Sigmoid colon (tissue), 4 donors: ENCODE results near the gene TMC2.

Source experiments
- CTCF ChIP-seq, 4 experiments: fragments of 450-650 bp in 3 of 4; fragments of 200-600 bp in 1 of 4; IDR thresholded peaks; one replicate each; pipeline ENCODE4 v1.5.1; 2016 to 2019; ENCODE audit warnings: antibody characterized with exemption in 4 of 4, mild to moderate bottlenecking in 3 of 4, moderate library complexity in 2 of 4
- POLR2A ChIP-seq, 2 donors: fragments of 450-650 bp; IDR thresholded peaks; one replicate each; pipeline ENCODE4 v1.6.1; 2016; ENCODE audit warnings: antibody characterized with exemption in 2 of 2, mild to moderate bottlenecking in 2 of 2, moderate library complexity in 2 of 2
- POLR2AphosphoS5 ChIP-seq, 4 donors: sonication (generic); formaldehyde crosslinking; IDR thresholded peaks; one replicate each; pipeline ENCODE4 v1.6.1; 2017; ENCODE audit warnings: antibody characterized with exemption in 4 of 4

- TF ChIP-seq POLR2A (IDR thresholded peaks at IDR 0.05) (no peak), POLR2AphosphoS5 (IDR thresholded peaks at IDR 0.05) (no peak), CTCF (IDR thresholded peaks at IDR 0.05) (no peak)
Measured at GRCh38 chr20:2533118-2533517, 3.3 kb upstream of the TMC2 start.
